Measurements from ENCODE around the gene CLDN5.

Gene CLDN5

DNA sequence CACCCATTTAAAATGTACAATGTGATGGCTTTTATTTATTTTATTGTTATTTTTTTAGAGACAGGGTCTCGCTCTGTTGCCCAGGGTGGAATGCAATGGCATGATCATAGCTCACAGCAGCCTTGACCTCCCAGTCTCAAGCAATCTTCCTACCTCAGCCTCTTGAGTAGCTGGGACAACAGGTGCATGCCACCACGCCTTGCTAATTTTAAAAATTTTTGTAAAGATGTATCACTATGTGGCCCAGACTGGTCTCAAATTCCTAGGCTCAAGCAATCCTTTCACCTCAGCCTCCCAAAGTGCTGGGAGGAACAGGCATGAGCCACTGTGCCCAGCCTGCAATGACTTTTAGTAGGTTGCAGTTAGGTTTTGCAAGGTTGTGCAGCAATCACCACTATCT is 14.3 kb downstream of the CLDN5 start:
- H3K36me3 Mint-ChIP-seq: peaks cover 63% of the 10 kb centered on the region
- CTCF ChIA-PET: no interaction called here

DNA sequence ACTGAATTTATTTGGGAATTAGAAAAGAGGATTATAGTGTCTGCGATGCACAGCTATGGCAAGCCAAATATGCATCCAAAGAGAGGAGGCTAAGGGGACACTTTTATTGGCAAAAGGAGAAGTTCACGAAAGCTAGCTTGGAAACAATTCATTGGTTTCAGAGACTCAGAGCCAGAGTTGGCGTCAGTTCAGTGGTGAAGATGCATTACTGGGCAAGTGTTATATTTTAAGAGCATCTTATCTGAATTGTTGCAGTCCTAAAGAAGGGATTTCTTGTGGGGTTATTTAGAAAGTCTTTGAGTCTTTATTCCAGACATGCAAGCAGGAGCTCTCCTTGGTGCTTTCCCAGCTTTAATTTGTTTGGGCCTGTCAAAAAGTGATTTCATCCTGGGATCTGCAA is 15.0 kb downstream of the CLDN5 start:
- H3K36me3 Mint-ChIP-seq: peaks cover 61% of the 10 kb centered on the region
- DNase-seq: no peak
- peak overlapping the region; percentile 25 for H3K27ac Mint-ChIP-seq
- H3K9me3 Mint-ChIP-seq: no peaks in the 10 kb centered on the region
- peaks cover 25% of the 10 kb centered on the region for H3K4me1 Mint-ChIP-seq
- no peaks in the 10 kb centered on the region for H3K27me3 Mint-ChIP-seq
- CTCF ChIA-PET: no interaction called here
- H3K4me3 Mint-ChIP-seq: no peak overlapping the region

More for the DNA sequence above, 14.3 kb downstream of the CLDN5 start:
- no peaks in the 10 kb centered on the region for H3K27me3 Mint-ChIP-seq
- no peak overlapping the region for H3K27ac Mint-ChIP-seq
- H3K4me3 Mint-ChIP-seq: no peak overlapping the region
- DNase-seq: no peak
- peaks cover 22% of the 10 kb centered on the region for H3K4me1 Mint-ChIP-seq
- no peaks in the 10 kb centered on the region for H3K9me3 Mint-ChIP-seq

DNA sequence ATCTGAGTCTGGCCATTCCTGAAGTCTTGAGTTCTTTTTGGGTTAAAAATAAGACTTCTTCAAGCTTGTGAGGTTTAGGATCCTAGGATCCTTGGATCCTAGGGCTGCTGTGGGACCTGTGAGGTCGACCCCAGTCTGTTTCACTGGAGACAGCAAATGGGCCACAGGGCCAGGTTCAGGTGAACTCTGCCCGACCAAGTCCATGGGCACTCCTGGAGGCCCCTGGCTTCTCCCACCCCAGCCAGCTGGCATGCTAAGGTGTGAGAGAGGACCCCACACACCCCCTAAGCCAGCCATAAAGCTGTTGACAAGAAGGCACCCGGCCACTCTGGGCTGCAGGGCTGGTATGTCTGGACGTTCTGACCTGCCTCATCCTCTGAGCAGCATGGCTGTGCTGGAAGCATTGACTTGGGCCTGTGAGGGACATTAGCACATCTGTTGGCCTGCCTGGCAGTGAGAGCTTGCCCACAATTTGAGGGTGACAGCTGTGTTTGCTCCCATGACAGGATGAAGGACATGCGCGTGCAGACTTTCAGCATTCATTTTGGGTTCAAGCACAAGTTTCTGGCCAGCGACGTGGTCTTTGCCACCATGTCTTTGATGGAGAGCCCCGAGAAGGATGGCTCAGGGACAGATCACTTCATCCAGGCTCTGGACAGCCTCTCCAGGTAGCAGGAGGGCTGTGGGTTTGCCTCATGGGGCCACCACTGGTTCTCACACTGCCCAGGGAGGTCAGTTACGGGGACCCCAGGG is 16.0 kb downstream of the CLDN5 start:
- H3K27ac Mint-ChIP-seq: peak overlapping the region; percentile 76

DNA sequence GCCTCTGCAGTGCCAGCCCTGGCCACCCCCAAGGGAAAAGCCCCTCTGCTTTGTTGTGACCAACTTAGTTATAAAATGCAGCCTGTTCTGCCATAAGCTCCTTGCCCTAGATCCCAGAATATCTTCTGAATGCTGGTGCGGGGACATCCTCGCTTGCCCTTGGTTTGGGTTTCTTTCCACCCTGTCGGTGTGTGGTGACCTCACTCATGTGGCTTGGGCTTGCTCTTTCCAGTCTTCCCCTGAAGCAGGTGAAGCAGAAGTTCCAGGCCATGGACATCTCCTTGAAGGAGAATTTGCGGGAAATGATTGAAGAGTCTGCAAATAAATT is 16.7 kb downstream of the CLDN5 start:
- Mint-ChIP-seq H3K27ac (peak overlapping the region; percentile 76), H3K9me3 (no peaks in the 10 kb centered on the region), H3K36me3 (peaks cover 55% of the 10 kb centered on the region), H3K4me1 (peaks cover 33% of the 10 kb centered on the region), H3K4me3 (no peak overlapping the region), H3K27me3 (no peaks in the 10 kb centered on the region)
- no peak for DNase-seq
- CTCF ChIA-PET: interaction anchor here (0.8 kb wide), 1 partner anchor 23 kb away, joined by 3 read pairs; no protein-coding TSS in a partner anchor

More for the DNA sequence above, 16.0 kb downstream of the CLDN5 start:
- DNase-seq: no peak
- Mint-ChIP-seq H3K9me3 (no peaks in the 10 kb centered on the region), H3K4me3 (no peak overlapping the region), H3K27me3 (no peaks in the 10 kb centered on the region), H3K4me1 (peaks cover 31% of the 10 kb centered on the region), H3K36me3 (peaks cover 58% of the 10 kb centered on the region)
- CTCF ChIA-PET: interaction anchor here (1.1 kb wide), 1 partner anchor 122 kb away, joined by 4 read pairs; no protein-coding TSS in a partner anchor

DNA sequence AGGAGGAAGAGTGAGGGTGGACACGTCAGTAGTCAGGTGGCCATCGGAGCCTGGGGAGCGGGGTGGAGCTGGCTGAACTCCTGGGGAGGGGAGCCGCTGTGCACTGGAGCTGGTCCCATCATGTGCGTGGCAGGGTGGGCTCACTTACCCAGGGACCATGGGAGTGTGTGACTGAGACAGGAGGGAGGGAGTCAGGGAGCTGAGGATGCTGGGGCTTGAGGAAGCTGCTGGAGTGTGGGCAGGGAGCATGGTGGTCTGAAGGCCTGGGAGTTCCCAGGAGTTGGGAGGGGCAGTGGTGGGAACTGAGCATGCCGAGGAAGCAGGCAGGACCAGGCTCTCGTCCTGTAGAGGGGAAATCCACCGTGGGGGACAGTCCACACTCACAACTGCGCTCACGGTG is 18.0 kb downstream of the CLDN5 start:
- no peak overlapping the region for H3K4me3 Mint-ChIP-seq
- CTCF ChIA-PET: interaction anchor here (1.2 to 2.0 kb wide), 2 partner anchors 10 to 123 kb away, joined by 3 to 10 read pairs; no protein-coding TSS in a partner anchor
- DNase-seq: no peak
- H3K27me3 Mint-ChIP-seq: no peaks in the 10 kb centered on the region
- peaks cover 45% of the 10 kb centered on the region for H3K36me3 Mint-ChIP-seq
- no peaks in the 10 kb centered on the region for H3K9me3 Mint-ChIP-seq
- H3K27ac Mint-ChIP-seq: peak overlapping the region; percentile 86
- H3K4me1 Mint-ChIP-seq: peaks cover 33% of the 10 kb centered on the region

DNA sequence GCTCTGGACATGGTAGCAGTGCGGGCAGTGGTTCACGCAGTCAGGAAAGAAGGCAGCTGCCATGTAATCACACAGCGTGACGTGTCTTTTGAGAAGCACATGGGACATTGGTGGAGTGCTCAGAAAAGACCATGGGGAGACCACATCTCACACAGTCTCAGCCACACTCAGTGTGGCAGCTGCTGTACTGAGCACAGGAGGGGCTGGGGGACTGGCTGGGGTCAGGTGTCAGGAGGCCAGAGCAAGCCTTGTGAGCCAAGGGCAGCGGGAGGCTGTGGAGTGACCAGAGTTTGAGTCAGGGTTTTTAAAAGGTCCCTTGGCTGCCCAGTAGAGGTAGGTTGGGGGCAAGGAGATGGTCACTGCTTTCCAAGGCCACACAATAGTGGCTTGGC is 18.5 kb downstream of the CLDN5 start:
- Mint-ChIP-seq H3K4me1 (peaks cover 33% of the 10 kb centered on the region), H3K4me3 (no peak overlapping the region), H3K36me3 (peaks cover 42% of the 10 kb centered on the region), H3K27me3 (no peaks in the 10 kb centered on the region), H3K27ac (peak overlapping the region; percentile 86), H3K9me3 (no peaks in the 10 kb centered on the region)
- CTCF ChIA-PET: interaction anchor here (1.2 to 2.0 kb wide), 2 partner anchors 9 to 124 kb away, joined by 3 to 10 read pairs; no protein-coding TSS in a partner anchor
- DNase-seq: no peak

DNA sequence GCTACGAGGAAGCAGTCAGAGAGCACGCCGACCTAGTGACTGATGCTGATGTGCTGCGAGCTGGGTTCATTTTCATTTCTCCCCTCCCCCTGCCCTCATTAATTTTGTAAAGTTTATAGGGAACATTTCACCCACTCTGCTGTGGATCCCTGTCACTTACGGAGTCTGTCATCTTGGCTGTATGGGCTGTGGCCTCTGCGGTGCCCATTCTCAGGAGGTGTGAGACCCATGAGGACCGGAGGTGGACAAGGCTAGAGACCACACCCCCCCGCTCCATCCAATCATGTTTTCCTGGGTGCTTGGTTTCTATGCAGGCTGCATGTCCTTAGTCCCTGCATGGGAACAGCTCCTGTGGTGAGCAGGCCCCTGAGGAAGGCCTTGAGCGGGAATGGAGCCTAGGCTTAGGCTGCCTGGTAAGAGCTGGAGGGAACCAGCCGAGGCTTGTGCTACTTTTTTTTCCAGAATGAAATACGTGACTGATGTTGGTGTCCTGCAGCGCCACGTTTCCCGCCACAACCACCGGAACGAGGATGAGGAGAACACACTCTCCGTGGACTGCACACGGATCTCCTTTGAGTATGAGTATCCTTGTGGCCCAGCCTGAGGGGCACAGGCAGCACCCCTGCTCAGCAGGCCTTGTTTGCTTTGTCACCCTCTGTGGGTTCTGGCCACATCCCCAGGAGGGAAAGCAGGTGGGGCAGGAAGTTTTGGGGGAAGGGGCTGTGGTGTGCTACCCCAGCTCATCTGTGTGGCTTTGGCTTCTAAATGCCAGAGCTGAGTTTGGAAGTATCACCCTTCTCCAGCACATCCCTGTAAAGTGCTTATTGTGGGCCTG is 19.1 kb downstream of the CLDN5 start:
- DNase-seq: peak; percentile 54
- Mint-ChIP-seq H3K4me1 (peaks cover 33% of the 10 kb centered on the region), H3K27me3 (no peaks in the 10 kb centered on the region), H3K4me3 (no peak overlapping the region), H3K9me3 (no peaks in the 10 kb centered on the region), H3K36me3 (peaks cover 47% of the 10 kb centered on the region), H3K27ac (peak overlapping the region; percentile 86)
- CTCF ChIA-PET: interaction anchor here (0.6 to 2.0 kb wide), 3 partner anchors 9 to 293 kb away, joined by 3 to 10 read pairs (median 3); no protein-coding TSS in a partner anchor

DNA sequence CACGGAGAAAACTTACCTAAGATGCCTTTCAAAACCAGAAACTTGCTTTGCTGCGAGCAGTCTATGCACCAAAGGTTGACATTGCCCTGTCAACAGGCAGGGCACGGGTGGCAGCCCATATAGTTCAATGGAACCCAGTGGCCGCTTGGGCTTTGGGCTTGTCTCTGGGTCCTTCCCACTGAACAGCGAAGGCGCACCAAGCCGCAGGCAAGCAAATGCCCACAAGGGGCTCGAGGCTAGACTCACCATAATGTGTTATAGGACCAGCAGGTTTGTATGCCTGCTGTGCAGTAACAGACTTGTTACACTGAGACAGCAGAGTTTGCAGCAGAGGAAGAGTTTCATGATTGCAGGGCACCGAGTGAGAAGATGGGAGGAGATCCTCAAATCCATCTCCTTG is 20.3 kb downstream of the CLDN5 start:
- Mint-ChIP-seq H3K4me1 (peaks cover 33% of the 10 kb centered on the region), H3K36me3 (peaks cover 45% of the 10 kb centered on the region), H3K27ac (peak overlapping the region; percentile 86), H3K4me3 (no peak overlapping the region), H3K9me3 (no peaks in the 10 kb centered on the region), H3K27me3 (no peaks in the 10 kb centered on the region)
- CTCF ChIA-PET: no interaction called here
- DNase-seq: no peak

DNA sequence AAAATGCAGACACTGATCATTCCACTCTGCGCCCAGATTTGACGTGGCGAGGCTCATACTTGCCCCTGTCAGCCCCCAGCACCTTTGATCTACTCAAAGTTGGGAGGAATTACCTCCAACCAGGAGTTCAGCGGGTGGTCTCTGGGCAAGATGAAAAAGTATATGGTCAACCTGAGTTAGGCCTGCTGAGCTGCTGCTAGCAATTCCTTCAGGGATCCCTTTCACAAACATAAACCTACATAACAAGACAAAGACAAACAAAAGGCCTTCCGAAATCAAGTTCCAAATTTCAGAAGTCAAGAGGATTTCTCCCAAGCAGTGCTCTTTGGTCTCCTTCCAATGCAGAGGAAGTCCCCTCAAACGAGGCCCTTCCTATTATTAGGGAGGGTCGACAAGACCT is 20.8 kb downstream of the CLDN5 start:
- peaks cover 46% of the 10 kb centered on the region for H3K36me3 Mint-ChIP-seq
- no peaks in the 10 kb centered on the region for H3K27me3 Mint-ChIP-seq
- no peak overlapping the region for H3K27ac Mint-ChIP-seq
- DNase-seq: no peak
- peaks cover 33% of the 10 kb centered on the region for H3K4me1 Mint-ChIP-seq
- H3K4me3 Mint-ChIP-seq: no peak overlapping the region
- CTCF ChIA-PET: interaction anchor here (1.0 kb wide), 1 partner anchor 23 kb away, joined by 5 read pairs; no protein-coding TSS in a partner anchor
- H3K9me3 Mint-ChIP-seq: no peaks in the 10 kb centered on the region

DNA sequence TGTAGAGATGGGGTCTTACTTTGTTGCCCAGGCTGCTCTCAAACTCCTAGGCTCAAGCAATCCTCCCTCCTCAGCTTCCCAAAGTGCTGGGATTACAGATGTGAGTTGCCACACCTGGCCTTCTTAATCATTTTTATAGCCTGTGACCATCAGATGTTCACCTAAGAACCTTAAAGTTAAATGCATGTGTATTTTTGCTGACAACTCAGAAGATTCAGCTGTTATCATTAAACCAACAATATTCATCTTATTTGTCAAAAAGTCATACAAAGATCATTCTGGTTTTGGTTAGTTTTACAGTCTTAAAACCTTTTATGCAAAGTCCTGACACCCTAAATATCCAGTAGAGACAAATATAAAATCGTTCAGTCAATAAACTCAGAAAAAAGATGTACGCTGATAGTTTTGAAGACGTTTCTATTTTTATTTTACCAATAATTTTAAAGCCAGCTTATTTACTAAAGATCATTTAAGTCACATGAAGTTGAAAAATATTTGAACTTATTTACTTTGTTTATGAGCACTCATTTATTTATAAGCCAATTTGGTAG is 22.2 kb downstream of the CLDN5 start:
- no peak for DNase-seq
- no peak overlapping the region for H3K4me3 Mint-ChIP-seq
- H3K4me1 Mint-ChIP-seq: peaks cover 33% of the 10 kb centered on the region
- H3K27me3 Mint-ChIP-seq: no peaks in the 10 kb centered on the region
- no peak overlapping the region for H3K27ac Mint-ChIP-seq
- CTCF ChIA-PET: interaction anchor here (2.2 kb wide), 1 partner anchor 128 kb away, joined by 8 read pairs; no protein-coding TSS in a partner anchor
- no peaks in the 10 kb centered on the region for H3K9me3 Mint-ChIP-seq
- peaks cover 44% of the 10 kb centered on the region for H3K36me3 Mint-ChIP-seq

DNA sequence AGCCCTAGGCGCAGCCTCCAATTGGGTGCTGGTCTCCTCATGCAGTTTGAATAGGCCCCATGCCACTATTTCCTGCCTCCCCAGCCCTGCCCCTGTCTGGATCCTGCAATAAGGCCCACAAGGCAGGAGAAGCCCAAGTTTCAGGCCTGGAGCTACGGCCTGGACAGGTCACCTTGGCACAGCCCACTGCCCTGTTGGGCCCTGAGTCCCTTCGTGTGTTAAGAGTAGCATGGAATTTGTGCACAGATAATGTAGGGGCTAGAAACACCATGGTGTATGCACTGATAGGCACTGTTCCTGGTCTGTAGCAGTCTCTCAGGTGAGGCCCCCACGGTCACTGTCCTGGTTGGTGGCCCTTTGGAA is 24.3 kb downstream of the CLDN5 start:
- Mint-ChIP-seq H3K36me3 (peaks cover 31% of the 10 kb centered on the region), H3K27ac (no peak overlapping the region), H3K27me3 (no peaks in the 10 kb centered on the region), H3K9me3 (no peaks in the 10 kb centered on the region), H3K4me1 (peaks cover 24% of the 10 kb centered on the region), H3K4me3 (no peak overlapping the region)
- DNase-seq: no peak
- CTCF ChIA-PET: no interaction called here

DNA sequence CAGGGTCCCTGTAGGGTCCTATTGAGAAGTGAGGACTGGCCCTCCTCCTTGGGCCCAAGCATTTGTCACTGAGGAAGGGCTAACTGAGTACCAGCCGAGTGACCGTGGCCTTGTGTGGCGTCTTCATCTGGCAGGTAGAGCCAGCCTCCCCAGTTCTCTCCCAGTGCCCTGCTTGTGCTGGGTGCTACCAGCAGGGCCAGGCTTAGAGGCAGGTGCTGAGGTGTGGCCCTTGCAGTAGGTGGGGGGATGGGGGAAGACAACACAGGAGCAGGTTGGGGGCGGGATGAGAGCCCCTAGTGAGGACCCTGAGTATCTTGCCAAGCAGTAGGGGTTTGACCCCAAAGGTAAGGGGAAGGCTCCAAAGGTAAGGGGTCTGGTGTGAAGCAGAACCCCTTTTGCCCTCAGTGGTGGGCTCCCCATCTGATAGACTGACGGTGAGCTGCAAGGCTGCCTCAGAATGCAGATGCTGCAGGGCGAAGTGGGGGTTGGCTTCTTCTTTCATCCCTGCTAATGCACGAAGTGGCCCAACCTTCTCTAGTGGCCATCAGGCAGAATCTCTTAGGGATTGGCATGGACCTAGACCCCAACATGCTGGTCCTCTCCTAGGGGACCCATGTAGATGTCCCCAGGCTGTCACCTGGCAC is 24.9 kb downstream of the CLDN5 start:
- peaks cover 19% of the 10 kb centered on the region for H3K4me1 Mint-ChIP-seq
- no peak overlapping the region for H3K4me3 Mint-ChIP-seq
- CTCF ChIA-PET: interaction anchor here (4.2 kb wide), 1 partner anchor 130 kb away, joined by 29 read pairs; no protein-coding TSS in a partner anchor
- DNase-seq: no peak
- H3K27ac Mint-ChIP-seq: no peak overlapping the region
- no peaks in the 10 kb centered on the region for H3K27me3 Mint-ChIP-seq
- H3K36me3 Mint-ChIP-seq: peaks cover 28% of the 10 kb centered on the region
- H3K9me3 Mint-ChIP-seq: no peaks in the 10 kb centered on the region

DNA sequence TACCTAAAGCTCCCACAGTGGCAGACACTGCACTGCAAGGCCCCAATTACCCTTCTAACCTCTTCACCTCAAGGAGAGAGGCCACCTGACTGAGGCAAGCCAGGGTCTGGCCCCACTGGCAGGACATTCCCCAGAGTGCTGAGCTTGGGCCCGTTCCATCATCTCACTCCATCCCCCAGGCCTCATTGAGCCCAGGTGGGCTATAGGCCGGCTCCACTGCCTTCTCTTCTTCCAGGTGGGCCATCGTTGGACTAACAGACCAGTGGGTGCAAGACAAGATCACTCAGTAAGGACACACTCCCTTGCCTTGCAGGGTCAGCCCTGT is 25.4 kb downstream of the CLDN5 start:
- Mint-ChIP-seq H3K4me3 (no peak overlapping the region), H3K9me3 (no peaks in the 10 kb centered on the region), H3K27ac (no peak overlapping the region), H3K4me1 (peaks cover 14% of the 10 kb centered on the region), H3K27me3 (no peaks in the 10 kb centered on the region), H3K36me3 (peaks cover 26% of the 10 kb centered on the region)
- no peak for DNase-seq
- CTCF ChIA-PET: interaction anchor here (4.2 kb wide), 1 partner anchor 131 kb away, joined by 29 read pairs; no protein-coding TSS in a partner anchor

Measured in activated naive CD4-positive, alpha-beta T cell treated with anti-CD3 and anti-CD28 coated beads, Interleukin-2, amount 10 ng/mL, durations not matched to agents 7 days and 5 days (primary cell).